VCaP (cell line): Measurements from ENCODE around the gene JMJD1C.

ENCODE experiments used
- H3K27ac ChIP-seq: fragments of 450-650 bp; 2 replicates; pipeline ENCODE4 v1.5.1; 2017
- CTCF ChIP-seq: fragments of 450-650 bp; conservative IDR thresholded peaks from 2 replicates; pipeline ENCODE4 v1.5.1; 2017; ENCODE audit warnings: mild to moderate bottlenecking, moderate library complexity

The JMJD1C gene

GRCh38 chr10:63208986-63209385 is 256.8 kb downstream of the JMJD1C start:
- peak overlapping the region; percentile 87 for H3K27ac ChIP-seq
- no peak for TF ChIP-seq CTCF

- TF ChIP-seq CTCF: no peak
- H3K27ac ChIP-seq: peak overlapping the region; percentile 87
Observed at GRCh38 chr10:63206997-63207811, 258.6 kb downstream of the JMJD1C start.

- peak overlapping the region; percentile 87 for H3K27ac ChIP-seq
Observed at GRCh38 chr10:63206576-63206975, 259.2 kb downstream of the JMJD1C start.

GRCh38 chr10:63205421-63205820 is 260.4 kb downstream of the JMJD1C start:
- no peak for TF ChIP-seq CTCF
- H3K27ac ChIP-seq: peak overlapping the region; percentile 87

More at GRCh38 chr10:63206576-63206975, 259.2 kb downstream of the JMJD1C start:
- no peak for TF ChIP-seq CTCF

- peak overlapping the region; percentile 87 for H3K27ac ChIP-seq
- TF ChIP-seq CTCF: no peak
Observed at GRCh38 chr10:63204667-63205391, 260.9 kb downstream of the JMJD1C start.

GRCh38 chr10:63201118-63201517 is 264.7 kb downstream of the JMJD1C start:
- no peak; the same call in 1 of the 2 replicates for TF ChIP-seq CTCF
- H3K27ac ChIP-seq: peak overlapping the region; percentile 87

- TF ChIP-seq CTCF: no peak
- H3K27ac ChIP-seq: peak overlapping the region; percentile 87
Observed at GRCh38 chr10:63200431-63200830, 265.3 kb downstream of the JMJD1C start.
